IMR-90 (cell line): ENCODE measurements around the gene ABL1. TPM values are rescaled to one million over a fixed set of nuclear protein-coding genes. Genes with fewer than 3 reads are reported as not detected.
A peak's percentile ranks its signal among the peaks of the same experiment; 100 is the strongest.

ENCODE experiments used
- ATAC-seq: fragments of 200-7000 bp; cut with Tn5 transposase; 2 replicates; pipeline ENCODE4 v1.9.1; 2020; ENCODE audit warnings: low read depth, mild to moderate bottlenecking, moderate library complexity
- BruUV-seq: library from RNA; stranded (reverse); fragments of 400-500 nt; replicated peaks from 2 replicates; lab custom pipeline; 2021; lab: Mats Ljungman, UMichigan
- CTCF ChIA-PET: fragments of 300-600 bp; formaldehyde crosslinking; extraction: SDS; loops from one replicate; lab custom pipeline; 2021; ENCODE audit warnings: antibody characterized with exemption; lab: Yijun Ruan, JAX
- POLR2A ChIA-PET: fragments of 300-600 bp; sonication (Branson Sonifier 250); formaldehyde crosslinking; loops from one replicate; lab custom pipeline; 2022; ENCODE audit warnings: antibody characterized with exemption; ENCODE audit not compliant: unreplicated experiment; lab: Charles Lee
- DNase-seq: peaks from one replicate; pipeline ENCODE4 v3.0.0; 2013
- H2AFZ ChIP-seq: replicated peaks from 2 replicates; pipeline ENCODE3; 2013; ENCODE audit warnings: low read length, mild to moderate bottlenecking; ENCODE audit not compliant: poor library complexity
- H2AK5ac ChIP-seq: 2 replicates; pipeline ENCODE4 v1.6.1; 2013; ENCODE audit warnings: low read depth, low read length, inconsistent platforms
- H2AK9ac ChIP-seq: replicated peaks from 2 replicates; pipeline ENCODE3; 2013; ENCODE audit warnings: mild to moderate bottlenecking, low read depth, low read length, moderate library complexity; ENCODE audit not compliant: poor library complexity
- H2BK120ac ChIP-seq: 2 replicates; pipeline ENCODE4 v1.6.1; 2013; ENCODE audit warnings: low read depth, low read length, inconsistent platforms
- H2BK15ac ChIP-seq: 3 replicates; pipeline ENCODE4 v1.6.1; 2013; ENCODE audit warnings: low read depth, low read length, inconsistent platforms
- H2BK20ac ChIP-seq: 2 replicates; pipeline ENCODE4 v1.6.1; 2013; ENCODE audit warnings: low read depth, mild to moderate bottlenecking, inconsistent platforms, low read length, moderate library complexity
- H2BK5ac ChIP-seq: 2 replicates; pipeline ENCODE4 v1.6.1; 2013; ENCODE audit warnings: mild to moderate bottlenecking, low read depth, low read length, inconsistent platforms; ENCODE audit not compliant: poor library complexity, severe bottlenecking
- H3K14ac ChIP-seq: replicated peaks from 2 replicates; pipeline ENCODE4 v1.6.1; 2013; ENCODE audit warnings: low read depth, low read length, inconsistent platforms
- H3K18ac ChIP-seq: 2 replicates; pipeline ENCODE4 v1.6.1; 2013; ENCODE audit warnings: low read depth, low read length, control low read depth
- H3K23ac ChIP-seq: 2 replicates; pipeline ENCODE4 v1.6.1; 2013; ENCODE audit warnings: low read depth, low read length, inconsistent platforms
- H3K27ac ChIP-seq: 2 replicates; pipeline ENCODE4 v1.5.1; 2013; ENCODE audit warnings: mild to moderate bottlenecking, control low read depth, low read length; ENCODE audit not compliant: insufficient read depth
- H3K27me3 ChIP-seq: 2 replicates; pipeline ENCODE4 v1.6.1; 2013; ENCODE audit warnings: low read length; ENCODE audit not compliant: control insufficient read depth, insufficient read depth
- H3K36me3 ChIP-seq: 2 replicates; pipeline ENCODE4 v1.6.1; 2013; ENCODE audit warnings: low read length, mixed read lengths; ENCODE audit not compliant: control insufficient read depth, insufficient read depth
- H3K4ac ChIP-seq: 2 replicates; pipeline ENCODE4 v1.6.1; 2013; ENCODE audit warnings: low read depth, low read length, inconsistent platforms
- H3K4me1 ChIP-seq: 2 replicates; pipeline ENCODE4 v1.6.1; 2013; ENCODE audit warnings: low read length, mixed read lengths; ENCODE audit not compliant: control insufficient read depth, insufficient read depth
- H3K4me2 ChIP-seq: 2 replicates; pipeline ENCODE4 v1.6.1; 2013; ENCODE audit warnings: low read depth, mild to moderate bottlenecking, control low read depth, low read length, moderate library complexity
- H3K4me3 ChIP-seq: 2 replicates; pipeline ENCODE4 v1.5.1; 2013; ENCODE audit warnings: low read depth, mild to moderate bottlenecking, control low read depth, low read length, moderate library complexity; ENCODE audit not compliant: insufficient read depth
- H3K56ac ChIP-seq: 2 replicates; pipeline ENCODE4 v1.6.1; 2013; ENCODE audit warnings: low read length, inconsistent platforms; ENCODE audit not compliant: insufficient read depth; ENCODE audit errors: extremely low read depth
- H3K79me1 ChIP-seq, 2 experiments: 2 replicates each; pipeline ENCODE4 v1.6.1; 2013; ENCODE audit warnings: low read length in 2 of 2, inconsistent platforms in 1 of 2, low read depth in 1 of 2
- H3K9ac ChIP-seq: 2 replicates; pipeline ENCODE4 v1.6.1; 2013; ENCODE audit warnings: low read depth, low read length, control low read depth
- H3K9me1 ChIP-seq: 2 replicates; pipeline ENCODE4 v1.6.1; 2013; ENCODE audit warnings: low read length, inconsistent platforms; ENCODE audit not compliant: insufficient read depth
- H3K9me3 ChIP-seq: 2 replicates; pipeline ENCODE4 v1.6.1; 2013; ENCODE audit warnings: low read length; ENCODE audit not compliant: control insufficient read depth, insufficient read depth
- H4K20me1 ChIP-seq: 2 replicates; pipeline ENCODE4 v1.6.1; 2013; ENCODE audit warnings: low read length, inconsistent platforms; ENCODE audit not compliant: insufficient read depth
- H4K5ac ChIP-seq: 2 replicates; pipeline ENCODE4 v1.6.1; 2013; ENCODE audit warnings: mild to moderate bottlenecking, low read depth, low read length, control low read depth
- H4K8ac ChIP-seq, 2 experiments: 2 replicates each; pipeline ENCODE4 v1.6.1; 2013; ENCODE audit warnings: low read depth in 2 of 2, low read length in 2 of 2, control low read depth in 1 of 2, inconsistent platforms in 1 of 2
- H4K91ac ChIP-seq: 2 replicates; pipeline ENCODE4 v1.6.1; 2013; ENCODE audit warnings: low read depth, low read length, inconsistent platforms; ENCODE audit not compliant: insufficient read depth
- BHLHE40 ChIP-seq: fragments of 150-350 bp; IDR thresholded peaks from 2 replicates; pipeline ENCODE4 v1.6.1; 2016; ENCODE audit warnings: mild to moderate bottlenecking, low read depth, low read length
- CEBPB ChIP-seq: IDR thresholded peaks from 2 replicates; pipeline ENCODE4 v1.6.1; 2012; ENCODE audit warnings: low read depth, low read length, improper control_type of control experiment
- CHD1 ChIP-seq: IDR thresholded peaks from 2 replicates; pipeline ENCODE4 v1.6.1; 2012; ENCODE audit warnings: low read depth, low read length, improper control_type of control experiment
- FOS ChIP-seq: fragments of 150-350 bp; IDR thresholded peaks from 2 replicates; pipeline ENCODE4 v1.6.1; 2016; ENCODE audit warnings: low read depth, low read length
- MAFK ChIP-seq: IDR thresholded peaks from 2 replicates; pipeline ENCODE4 v1.6.1; 2012; ENCODE audit warnings: low read depth, low read length, improper control_type of control experiment
- MAZ ChIP-seq: IDR thresholded peaks from 2 replicates; pipeline ENCODE4 v1.6.1; 2012; ENCODE audit warnings: low read depth, mild to moderate bottlenecking, low read length, improper control_type of control experiment, moderate library complexity, borderline replicate concordance
- MXI1 ChIP-seq: IDR thresholded peaks from 2 replicates; pipeline ENCODE4 v1.6.1; 2012; ENCODE audit warnings: low read depth, mild to moderate bottlenecking, low read length, moderate library complexity, borderline replicate concordance
- NFE2L2 ChIP-seq: fragments of 150-350 bp; IDR thresholded peaks from 2 replicates; pipeline ENCODE4 v1.6.1; 2016; ENCODE audit warnings: low read depth, mild to moderate bottlenecking, low read length
- POLR2A ChIP-seq: IDR thresholded peaks from 2 replicates; pipeline ENCODE4 v1.6.1; 2012; ENCODE audit warnings: mild to moderate bottlenecking, low read depth, low read length
- RFX5 ChIP-seq: IDR thresholded peaks from 2 replicates; pipeline ENCODE4 v1.8.0; 2012; ENCODE audit warnings: low read depth, mild to moderate bottlenecking, low read length, moderate library complexity
- SMC3 ChIP-seq: fragments of 150-350 bp; IDR thresholded peaks from 2 replicates; pipeline ENCODE4 v1.6.1; 2016; ENCODE audit warnings: low read depth, mild to moderate bottlenecking, antibody characterized with exemption, low read length, moderate library complexity
- WGBS, 2 experiments: methylation state at CpG; one replicate each; pipeline versions ENCODE4 v1.1.5 to v1.1.7; 2013; ENCODE audit warnings: missing lambda C conversion rate in 2 of 2; ENCODE audit not compliant: insufficient read length in 1 of 2; ENCODE audit errors: extremely low coverage in 2 of 2; 5-methylcytosine and 5-hydroxymethylcytosine counted together
- dilution Hi-C: fragments of 300-500 bp; cut with HindIII; formaldehyde crosslinking; loops from one replicate; pipeline ENCODE4 v1.14.3; 2018; ENCODE audit warnings: low sequenced_read_pairs; ENCODE audit not compliant: unreplicated experiment
- in situ Hi-C: fragments of 300-500 bp; cut with MboI; formaldehyde crosslinking; loops from 3 replicates; pipeline ENCODE4 v1.14.3; 2019; ENCODE audit warnings: low sequenced_read_pairs, inconsistent platforms, mixed read lengths
- intact Hi-C: fragments of 100-400 bp; cut with micrococcal nuclease; formaldehyde crosslinking; loops from 2 replicates; pipeline ENCODE4 v1.10.0; 2022
- polyA plus RNA-seq, 3 experiments: library from polyadenylated mRNA; depleted of rRNA; stranded (reverse); fragments of >200 nt; gene quantifications; 2 replicates each; pipeline ENCODE4 v1.2.3, GENCODE V29; 2012; ENCODE audit warnings: low replicate concordance in 1 of 3
- total RNA-seq: library from RNA; depleted of rRNA; stranded (reverse); fragments of >200 nt; gene quantifications from 2 replicates; pipeline ENCODE4 v1.2.3, GENCODE V29; 2012
- TF ChIP-seq, protein P1 (sequence below): fragments of 150-350 bp; IDR thresholded peaks from 2 replicates; pipeline ENCODE4 v1.6.1; 2016; ENCODE audit warnings: low read depth, mild to moderate bottlenecking, low read length, moderate library complexity, borderline replicate concordance
- TF ChIP-seq, protein P2 (sequence below): fragments of 150-350 bp; IDR thresholded peaks from 2 replicates; pipeline ENCODE4 v1.6.1; 2017; ENCODE audit warnings: mild to moderate bottlenecking, antibody characterized with exemption, low read length, low read depth

Gene ABL1
- total and polyA plus RNA-seq, 2 of the 4 experiments (the other 2 are of a cell fraction) = 33.7 to 49.1 TPM

GRCh38 chr9:130897105-130897751 lies 62.2 kb downstream of the ABL1 start:
- Histone ChIP-seq H3K27me3 (peaks cover 2% of the 10 kb centered on the region; the same call in 1 of the 2 replicates), H2AK5ac (no peak overlapping the region), H3K79me1 (no peaks in the 10 kb centered on the region), H3K9me1 (no peaks in the 10 kb centered on the region), H2BK15ac (no peak overlapping the region), H3K9me3 (no peaks in the 10 kb centered on the region), H3K14ac (no peak overlapping the region), H4K8ac (no peak overlapping the region), H3K56ac (no peak overlapping the region), H3K9ac (no peak overlapping the region), H4K5ac (no peak overlapping the region), H3K4me2 (no peak overlapping the region), H3K23ac (no peak overlapping the region), H3K18ac (no peak overlapping the region), H3K4ac (no peak overlapping the region), H3K27ac (no peak overlapping the region), H3K4me3 (no peak overlapping the region), H2BK20ac (no peak overlapping the region), H2AK9ac (peak overlapping the region; percentile 2), H2BK5ac (no peak overlapping the region), H2BK120ac (no peak overlapping the region), H3K36me3 (peaks cover 19% of the 10 kb centered on the region), H4K20me1 (peaks cover 10% of the 10 kb centered on the region), H3K4me1 (no peaks in the 10 kb centered on the region), H2AFZ (no peak overlapping the region), H4K91ac (no peak overlapping the region)
- dilution Hi-C loops = no loop called here
- no TSS peak for BruUV-seq
- DNase-seq (no peak), ATAC-seq (no peak)
- intact Hi-C loops = no loop called here
- TF ChIP-seq CEBPB = no peak
- no peak for TF ChIP-seq SMC3
- no peak for TF ChIP-seq MXI1
- TF ChIP-seq, protein P1, sequence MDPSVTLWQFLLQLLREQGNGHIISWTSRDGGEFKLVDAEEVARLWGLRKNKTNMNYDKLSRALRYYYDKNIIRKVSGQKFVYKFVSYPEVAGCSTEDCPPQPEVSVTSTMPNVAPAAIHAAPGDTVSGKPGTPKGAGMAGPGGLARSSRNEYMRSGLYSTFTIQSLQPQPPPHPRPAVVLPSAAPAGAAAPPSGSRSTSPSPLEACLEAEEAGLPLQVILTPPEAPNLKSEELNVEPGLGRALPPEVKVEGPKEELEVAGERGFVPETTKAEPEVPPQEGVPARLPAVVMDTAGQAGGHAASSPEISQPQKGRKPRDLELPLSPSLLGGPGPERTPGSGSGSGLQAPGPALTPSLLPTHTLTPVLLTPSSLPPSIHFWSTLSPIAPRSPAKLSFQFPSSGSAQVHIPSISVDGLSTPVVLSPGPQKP = no peak
- TF ChIP-seq POLR2A = no peak
- no peak for TF ChIP-seq RFX5
- no peak for TF ChIP-seq CHD1
- TF ChIP-seq MAFK = no peak
- TF ChIP-seq MAZ = no peak
- TF ChIP-seq BHLHE40 = no peak
- TF ChIP-seq, protein P2, sequence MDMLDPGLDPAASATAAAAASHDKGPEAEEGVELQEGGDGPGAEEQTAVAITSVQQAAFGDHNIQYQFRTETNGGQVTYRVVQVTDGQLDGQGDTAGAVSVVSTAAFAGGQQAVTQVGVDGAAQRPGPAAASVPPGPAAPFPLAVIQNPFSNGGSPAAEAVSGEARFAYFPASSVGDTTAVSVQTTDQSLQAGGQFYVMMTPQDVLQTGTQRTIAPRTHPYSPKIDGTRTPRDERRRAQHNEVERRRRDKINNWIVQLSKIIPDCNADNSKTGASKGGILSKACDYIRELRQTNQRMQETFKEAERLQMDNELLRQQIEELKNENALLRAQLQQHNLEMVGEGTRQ = no peak
- TF ChIP-seq NFE2L2 = no peak
- TF ChIP-seq FOS = no peak
- CTCF ChIA-PET = no interaction called here
- in situ Hi-C loops = no loop called here
- POLR2A ChIA-PET = no interaction called here
- 78% methylated on average over 3 of the region's 16 CpGs; no CpG with 5 or more reads in 1 of the 2 experiments for WGBS, 2 experiments
